K562 treated with DMSO at 1 percent for 12 hours (cell line): ENCODE measurements around the gene ERG28. TPM values are rescaled to one million over a fixed set of nuclear protein-coding genes. Genes with fewer than 3 reads are reported as not detected.

Experiments
- total RNA-seq: library from RNA; unstranded; fragments of 300-600 nt; gene quantifications from 2 replicates; pipeline ENCODE4 v1.2.3, GENCODE V29; 2022; ENCODE audit not compliant: insufficient read depth

ERG28 gene
- total RNA-seq: 11.2 and 13.6 TPM in 2 replicates

GRCh38 chr14:75660630-75661498, at the start of gene ERG28, which contains the start of gene TTLL5:
ERG28 (minus strand) TSS chr14:75660876; CDS start chr14:75657502, 3,374 bp downstream.
TTLL5 (plus strand) TSS chr14:75661246; CDS start chr14:75663150, 1,904 bp downstream.

Other genes with a start within 250 kb of the ERG28 start
- 25.7 and 41.7 TPM in 2 replicates for gene JDP2, start 232.9 kb downstream of the ERG28 start, total RNA-seq
- gene BATF, start 138.4 kb downstream of the ERG28 start, total RNA-seq: 0.89 and 7.1 TPM in 2 replicates
- gene FLVCR2, start 82.3 kb downstream of the ERG28 start, total RNA-seq: not detected in 2 replicates
- gene TTLL5, start 370 bp upstream of the ERG28 start, total RNA-seq: 1.4 and 9.4 TPM in 2 replicates